ENCODE measurements around the gene PNMT. TPM values are rescaled to one million over a fixed set of nuclear protein-coding genes. Genes with fewer than 3 reads are reported as not detected.

PNMT gene
- total and polyA plus RNA-seq, 2 of the 13 experiments (the other 11 are each of a cell fraction or from before 2014, with no cell fraction given): 0.25 TPM; not detected in 1

DNA sequence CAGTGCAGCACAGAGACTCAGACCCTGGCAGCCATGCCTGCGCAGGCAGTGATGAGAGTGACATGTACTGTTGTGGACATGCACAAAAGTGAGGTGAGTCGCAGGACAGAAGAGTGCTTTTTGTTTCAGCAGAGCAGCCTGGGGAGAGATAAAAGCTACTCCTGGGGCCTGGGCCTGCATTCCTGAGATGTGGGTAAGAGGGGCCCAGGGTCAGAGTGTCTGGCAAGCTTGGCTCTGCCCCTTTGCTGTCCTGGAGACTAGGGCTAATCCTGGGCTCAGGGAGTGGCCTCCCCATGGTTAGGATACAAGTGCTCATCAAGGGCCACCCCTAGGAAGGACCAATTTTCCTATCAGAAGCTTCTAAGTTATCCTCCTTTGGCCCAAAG, 26.8 kb downstream of the PNMT start (continued):
- TF ChIP-seq, protein P1, sequence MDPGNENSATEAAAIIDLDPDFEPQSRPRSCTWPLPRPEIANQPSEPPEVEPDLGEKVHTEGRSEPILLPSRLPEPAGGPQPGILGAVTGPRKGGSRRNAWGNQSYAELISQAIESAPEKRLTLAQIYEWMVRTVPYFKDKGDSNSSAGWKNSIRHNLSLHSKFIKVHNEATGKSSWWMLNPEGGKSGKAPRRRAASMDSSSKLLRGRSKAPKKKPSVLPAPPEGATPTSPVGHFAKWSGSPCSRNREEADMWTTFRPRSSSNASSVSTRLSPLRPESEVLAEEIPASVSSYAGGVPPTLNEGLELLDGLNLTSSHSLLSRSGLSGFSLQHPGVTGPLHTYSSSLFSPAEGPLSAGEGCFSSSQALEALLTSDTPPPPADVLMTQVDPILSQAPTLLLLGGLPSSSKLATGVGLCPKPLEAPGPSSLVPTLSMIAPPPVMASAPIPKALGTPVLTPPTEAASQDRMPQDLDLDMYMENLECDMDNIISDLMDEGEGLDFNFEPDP (CRISPR knock-in tag; conservative IDR thresholded peaks at IDR 0.05): peak; percentile 61; the same call in 1 of the 2 replicates
- TF ChIP-seq ATAD3A (CRISPR knock-in tag; IDR thresholded peaks at IDR 0.05): 0 out of 2 replicates have a peak, but pooled peaks have one; percentile 51
- TF ChIP-seq RFX1 (IDR thresholded peaks at IDR 0.05): no peak
- TF ChIP-seq, protein P2, sequence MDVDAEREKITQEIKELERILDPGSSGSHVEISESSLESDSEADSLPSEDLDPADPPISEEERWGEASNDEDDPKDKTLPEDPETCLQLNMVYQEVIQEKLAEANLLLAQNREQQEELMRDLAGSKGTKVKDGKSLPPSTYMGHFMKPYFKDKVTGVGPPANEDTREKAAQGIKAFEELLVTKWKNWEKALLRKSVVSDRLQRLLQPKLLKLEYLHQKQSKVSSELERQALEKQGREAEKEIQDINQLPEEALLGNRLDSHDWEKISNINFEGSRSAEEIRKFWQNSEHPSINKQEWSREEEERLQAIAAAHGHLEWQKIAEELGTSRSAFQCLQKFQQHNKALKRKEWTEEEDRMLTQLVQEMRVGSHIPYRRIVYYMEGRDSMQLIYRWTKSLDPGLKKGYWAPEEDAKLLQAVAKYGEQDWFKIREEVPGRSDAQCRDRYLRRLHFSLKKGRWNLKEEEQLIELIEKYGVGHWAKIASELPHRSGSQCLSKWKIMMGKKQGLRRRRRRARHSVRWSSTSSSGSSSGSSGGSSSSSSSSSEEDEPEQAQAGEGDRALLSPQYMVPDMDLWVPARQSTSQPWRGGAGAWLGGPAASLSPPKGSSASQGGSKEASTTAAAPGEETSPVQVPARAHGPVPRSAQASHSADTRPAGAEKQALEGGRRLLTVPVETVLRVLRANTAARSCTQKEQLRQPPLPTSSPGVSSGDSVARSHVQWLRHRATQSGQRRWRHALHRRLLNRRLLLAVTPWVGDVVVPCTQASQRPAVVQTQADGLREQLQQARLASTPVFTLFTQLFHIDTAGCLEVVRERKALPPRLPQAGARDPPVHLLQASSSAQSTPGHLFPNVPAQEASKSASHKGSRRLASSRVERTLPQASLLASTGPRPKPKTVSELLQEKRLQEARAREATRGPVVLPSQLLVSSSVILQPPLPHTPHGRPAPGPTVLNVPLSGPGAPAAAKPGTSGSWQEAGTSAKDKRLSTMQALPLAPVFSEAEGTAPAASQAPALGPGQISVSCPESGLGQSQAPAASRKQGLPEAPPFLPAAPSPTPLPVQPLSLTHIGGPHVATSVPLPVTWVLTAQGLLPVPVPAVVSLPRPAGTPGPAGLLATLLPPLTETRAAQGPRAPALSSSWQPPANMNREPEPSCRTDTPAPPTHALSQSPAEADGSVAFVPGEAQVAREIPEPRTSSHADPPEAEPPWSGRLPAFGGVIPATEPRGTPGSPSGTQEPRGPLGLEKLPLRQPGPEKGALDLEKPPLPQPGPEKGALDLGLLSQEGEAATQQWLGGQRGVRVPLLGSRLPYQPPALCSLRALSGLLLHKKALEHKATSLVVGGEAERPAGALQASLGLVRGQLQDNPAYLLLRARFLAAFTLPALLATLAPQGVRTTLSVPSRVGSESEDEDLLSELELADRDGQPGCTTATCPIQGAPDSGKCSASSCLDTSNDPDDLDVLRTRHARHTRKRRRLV (CRISPR knock-in tag; IDR thresholded peaks at IDR 0.05): peak; percentile 75; the same call in 1 of the 2 replicates
- peak; percentile 21 for TF ChIP-seq TEAD3 (CRISPR knock-in tag; optimal IDR thresholded peaks at IDR 0.05; ENCODE audit: borderline replicate concordance)
- TF ChIP-seq, protein P3, sequence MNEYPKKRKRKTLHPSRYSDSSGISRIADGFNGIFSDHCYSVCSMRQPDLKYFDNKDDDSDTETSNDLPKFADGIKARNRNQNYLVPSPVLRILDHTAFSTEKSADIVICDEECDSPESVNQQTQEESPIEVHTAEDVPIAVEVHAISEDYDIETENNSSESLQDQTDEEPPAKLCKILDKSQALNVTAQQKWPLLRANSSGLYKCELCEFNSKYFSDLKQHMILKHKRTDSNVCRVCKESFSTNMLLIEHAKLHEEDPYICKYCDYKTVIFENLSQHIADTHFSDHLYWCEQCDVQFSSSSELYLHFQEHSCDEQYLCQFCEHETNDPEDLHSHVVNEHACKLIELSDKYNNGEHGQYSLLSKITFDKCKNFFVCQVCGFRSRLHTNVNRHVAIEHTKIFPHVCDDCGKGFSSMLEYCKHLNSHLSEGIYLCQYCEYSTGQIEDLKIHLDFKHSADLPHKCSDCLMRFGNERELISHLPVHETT (CRISPR knock-in tag; conservative IDR thresholded peaks at IDR 0.05): 0 out of 2 replicates have a peak, but pooled peaks have one; percentile 50
- no peak for TF ChIP-seq SRSF4 (IDR thresholded peaks at IDR 0.05; ENCODE audit: low read depth, low read length, poor library complexity, severe bottlenecking)
- TF ChIP-seq, protein P4, sequence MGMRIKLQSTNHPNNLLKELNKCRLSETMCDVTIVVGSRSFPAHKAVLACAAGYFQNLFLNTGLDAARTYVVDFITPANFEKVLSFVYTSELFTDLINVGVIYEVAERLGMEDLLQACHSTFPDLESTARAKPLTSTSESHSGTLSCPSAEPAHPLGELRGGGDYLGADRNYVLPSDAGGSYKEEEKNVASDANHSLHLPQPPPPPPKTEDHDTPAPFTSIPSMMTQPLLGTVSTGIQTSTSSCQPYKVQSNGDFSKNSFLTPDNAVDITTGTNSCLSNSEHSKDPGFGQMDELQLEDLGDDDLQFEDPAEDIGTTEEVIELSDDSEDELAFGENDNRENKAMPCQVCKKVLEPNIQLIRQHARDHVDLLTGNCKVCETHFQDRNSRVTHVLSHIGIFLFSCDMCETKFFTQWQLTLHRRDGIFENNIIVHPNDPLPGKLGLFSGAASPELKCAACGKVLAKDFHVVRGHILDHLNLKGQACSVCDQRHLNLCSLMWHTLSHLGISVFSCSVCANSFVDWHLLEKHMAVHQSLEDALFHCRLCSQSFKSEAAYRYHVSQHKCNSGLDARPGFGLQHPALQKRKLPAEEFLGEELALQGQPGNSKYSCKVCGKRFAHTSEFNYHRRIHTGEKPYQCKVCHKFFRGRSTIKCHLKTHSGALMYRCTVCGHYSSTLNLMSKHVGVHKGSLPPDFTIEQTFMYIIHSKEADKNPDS (CRISPR knock-in tag; IDR thresholded peaks at IDR 0.05): no peak
- no peak for TF ChIP-seq LCORL (IDR thresholded peaks at IDR 0.05)
- TF ChIP-seq LCORL (CRISPR knock-in tag; IDR thresholded peaks at IDR 0.05): no peak
- TF ChIP-seq ZNF607 (CRISPR knock-in tag; IDR thresholded peaks at IDR 0.05; ENCODE audit: borderline replicate concordance): no peak
- no peak for TF ChIP-seq U2AF2 (IDR thresholded peaks at IDR 0.05; ENCODE audit: low read depth, low read length)
- no peak for TF ChIP-seq ZNF550 (CRISPR knock-in tag; IDR thresholded peaks at IDR 0.05; ENCODE audit: borderline replicate concordance)
- no peak for TF ChIP-seq KLF16 (CRISPR knock-in tag; IDR thresholded peaks at IDR 0.05)
- TF ChIP-seq, protein P5, sequence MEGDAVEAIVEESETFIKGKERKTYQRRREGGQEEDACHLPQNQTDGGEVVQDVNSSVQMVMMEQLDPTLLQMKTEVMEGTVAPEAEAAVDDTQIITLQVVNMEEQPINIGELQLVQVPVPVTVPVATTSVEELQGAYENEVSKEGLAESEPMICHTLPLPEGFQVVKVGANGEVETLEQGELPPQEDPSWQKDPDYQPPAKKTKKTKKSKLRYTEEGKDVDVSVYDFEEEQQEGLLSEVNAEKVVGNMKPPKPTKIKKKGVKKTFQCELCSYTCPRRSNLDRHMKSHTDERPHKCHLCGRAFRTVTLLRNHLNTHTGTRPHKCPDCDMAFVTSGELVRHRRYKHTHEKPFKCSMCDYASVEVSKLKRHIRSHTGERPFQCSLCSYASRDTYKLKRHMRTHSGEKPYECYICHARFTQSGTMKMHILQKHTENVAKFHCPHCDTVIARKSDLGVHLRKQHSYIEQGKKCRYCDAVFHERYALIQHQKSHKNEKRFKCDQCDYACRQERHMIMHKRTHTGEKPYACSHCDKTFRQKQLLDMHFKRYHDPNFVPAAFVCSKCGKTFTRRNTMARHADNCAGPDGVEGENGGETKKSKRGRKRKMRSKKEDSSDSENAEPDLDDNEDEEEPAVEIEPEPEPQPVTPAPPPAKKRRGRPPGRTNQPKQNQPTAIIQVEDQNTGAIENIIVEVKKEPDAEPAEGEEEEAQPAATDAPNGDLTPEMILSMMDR (CRISPR knock-in tag; IDR thresholded peaks at IDR 0.05): no peak
- TF ChIP-seq, protein P6, sequence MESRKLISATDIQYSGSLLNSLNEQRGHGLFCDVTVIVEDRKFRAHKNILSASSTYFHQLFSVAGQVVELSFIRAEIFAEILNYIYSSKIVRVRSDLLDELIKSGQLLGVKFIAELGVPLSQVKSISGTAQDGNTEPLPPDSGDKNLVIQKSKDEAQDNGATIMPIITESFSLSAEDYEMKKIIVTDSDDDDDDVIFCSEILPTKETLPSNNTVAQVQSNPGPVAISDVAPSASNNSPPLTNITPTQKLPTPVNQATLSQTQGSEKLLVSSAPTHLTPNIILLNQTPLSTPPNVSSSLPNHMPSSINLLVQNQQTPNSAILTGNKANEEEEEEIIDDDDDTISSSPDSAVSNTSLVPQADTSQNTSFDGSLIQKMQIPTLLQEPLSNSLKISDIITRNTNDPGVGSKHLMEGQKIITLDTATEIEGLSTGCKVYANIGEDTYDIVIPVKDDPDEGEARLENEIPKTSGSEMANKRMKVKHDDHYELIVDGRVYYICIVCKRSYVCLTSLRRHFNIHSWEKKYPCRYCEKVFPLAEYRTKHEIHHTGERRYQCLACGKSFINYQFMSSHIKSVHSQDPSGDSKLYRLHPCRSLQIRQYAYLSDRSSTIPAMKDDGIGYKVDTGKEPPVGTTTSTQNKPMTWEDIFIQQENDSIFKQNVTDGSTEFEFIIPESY (CRISPR knock-in tag; IDR thresholded peaks at IDR 0.05): no peak
